Tibial artery (tissue), 4 donors: ENCODE measurements around the gene SPATC1L.

Experiments
- DNase-seq, 2 donors: peaks; one replicate each; pipeline ENCODE4 v3.0.0-alpha.2; 2019
- H3K27ac ChIP-seq, 2 donors: fragments of 200-600 bp; sonication (generic) in 1 of 2; 1 replicate in 1 of 2; 2 replicates in 1 of 2; pipeline ENCODE4 v1.5.1; 2018 to 2019; ENCODE audit warnings: mild to moderate bottlenecking in 1 of 2
- H3K27me3 ChIP-seq, 2 donors: fragments of 200-600 bp; sonication (generic) in 1 of 2; one replicate each; pipeline versions ENCODE4 v1.5.1 to v1.6.0; 2016 to 2019
- H3K36me3 ChIP-seq, 3 donors: fragments of 200-600 bp; sonication (generic) in 2 of 3; one replicate each; pipeline ENCODE4 v1.5.1; 2016 to 2019; ENCODE audit warnings: mild to moderate bottlenecking in 2 of 3
- H3K4me1 ChIP-seq, 4 donors: fragments of 200-600 bp; sonication (generic) in 2 of 4; 1 replicate in 3 of 4; 2 replicates in 1 of 4; pipeline ENCODE4 v1.5.1; 2016 to 2019
- H3K4me3 ChIP-seq, 2 donors: fragments of 200-600 bp; sonication (generic) in 1 of 2; 1 replicate in 1 of 2; 2 replicates in 1 of 2; pipeline ENCODE4 v1.5.1; 2018 to 2019; ENCODE audit warnings: mild to moderate bottlenecking in 2 of 2
- H3K9me3 ChIP-seq, 3 donors: fragments of 200-600 bp; sonication (generic) in 1 of 3; one replicate each; pipeline ENCODE4 v1.5.1; 2016 to 2019
- CTCF ChIP-seq, 2 experiments: fragments of 200-600 bp in 1 of 2; fragments of 450-650 bp in 1 of 2; IDR thresholded peaks; one replicate each; pipeline ENCODE4 v1.5.1; 2017 to 2019; ENCODE audit warnings: antibody characterized with exemption in 2 of 2, mild to moderate bottlenecking in 1 of 2, moderate library complexity in 1 of 2
- intact Hi-C: fragments of 100-400 bp; cut with DNase I; formaldehyde crosslinking; loops from one replicate; pipeline ENCODE4 v1.15.0; 2023; ENCODE audit warnings: low total_unique reads

Gene SPATC1L

DNA sequence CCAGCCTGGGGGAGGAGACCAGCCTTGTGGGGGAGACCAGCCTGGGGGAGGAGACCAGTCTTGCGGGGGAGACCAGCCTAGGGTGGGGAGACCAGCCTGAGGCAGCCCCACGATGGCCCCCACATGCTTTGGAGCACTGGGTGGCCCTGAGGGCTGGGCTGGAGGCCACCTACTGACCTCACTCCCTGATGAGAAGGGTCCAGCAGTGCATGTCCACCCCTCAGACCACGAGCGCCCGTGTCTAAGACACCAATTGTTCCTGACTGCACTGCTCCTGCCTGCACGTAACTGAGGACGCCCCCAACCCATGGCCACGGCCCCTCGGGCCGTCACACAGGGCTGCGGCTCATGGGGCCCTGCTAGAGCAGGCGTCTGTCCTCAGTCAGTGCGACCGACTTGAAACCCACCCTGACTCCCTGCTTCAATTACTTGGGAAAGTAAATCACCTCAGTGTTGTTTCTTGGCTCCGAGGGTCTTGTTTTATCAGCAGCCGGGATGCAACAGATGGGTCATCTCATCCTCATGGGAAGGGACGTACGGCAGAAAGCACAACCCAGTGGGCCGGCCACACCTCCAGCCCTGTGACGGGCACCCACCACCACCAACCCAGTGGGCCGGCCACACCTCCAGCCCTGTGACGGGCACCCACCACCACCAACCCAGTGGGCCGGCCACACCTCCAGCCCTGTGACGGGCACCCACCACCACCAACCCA, at the start of gene SPATC1L:
Gene SPATC1L (minus strand): TSS at position 550 of the 715 bp plus-strand sequence. CDS start 1,643 bp downstream, outside the sequence.
- H3K4me3 ChIP-seq, result peak within 1 kb of the TSS; percentile 37 to 58
- intact Hi-C loops, result no loop called here
- peaks cover 0 to 11% (median 4%) of the 10 kb centered on the region in 4 donors for H3K4me1 ChIP-seq
- H3K27ac ChIP-seq, result peak within 1 kb of the TSS; percentile 54 to 74
- H3K27me3 ChIP-seq, result peaks cover 0 to 7% of the 10 kb centered on the region in 2 donors
- peaks cover 0 to 13% (median 4%) of the 10 kb centered on the region in 3 donors for H3K36me3 ChIP-seq
- TF ChIP-seq CTCF (IDR thresholded peaks at IDR 0.05), result no peak
- peak in 1 of 2 donors; percentile 83 for DNase-seq
- H3K9me3 ChIP-seq, result no peaks in the 10 kb centered on the region

DNA sequence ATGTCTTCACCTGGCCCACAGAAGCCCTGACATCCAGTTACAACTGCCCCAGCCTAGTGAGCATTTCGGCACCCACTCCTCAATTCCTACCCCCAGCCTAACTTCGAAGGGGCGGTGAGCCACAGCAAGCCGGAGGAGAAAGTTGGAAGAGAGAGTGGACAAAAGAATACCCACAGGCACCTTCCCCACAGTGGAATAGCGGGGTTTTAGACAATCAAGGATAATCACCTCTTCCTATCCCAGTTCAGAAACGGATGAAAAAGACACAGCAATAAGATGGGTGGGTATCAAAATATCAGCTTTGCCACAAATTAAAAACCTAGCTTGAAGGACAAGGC, 45.6 kb upstream of the SPATC1L start:
- no peaks in the 10 kb centered on the region for H3K9me3 ChIP-seq
- peak overlapping the region; percentile 99 to 100 for H3K4me3 ChIP-seq
- TF ChIP-seq CTCF (IDR thresholded peaks at IDR 0.05), result no peak
- intact Hi-C loops, result loop anchor here (5.0 to 10.0 kb wide), 2 partner anchors 95 to 258 kb away; partner anchors contain the start of genes C21orf58 and PCNT
- peaks cover 0 to 35% (median 30%) of the 10 kb centered on the region in 4 donors for H3K4me1 ChIP-seq
- H3K27me3 ChIP-seq, result no peaks in the 10 kb centered on the region
- H3K36me3 ChIP-seq, result peaks cover 8 to 22% (median 16%) of the 10 kb centered on the region in 3 donors
- peak overlapping the region; percentile 88 to 92 for H3K27ac ChIP-seq
- no peak for DNase-seq

- peak overlapping the region; percentile 99 to 100 for H3K4me3 ChIP-seq
- peaks cover 0 to 39% (median 31%) of the 10 kb centered on the region in 4 donors for H3K4me1 ChIP-seq
- intact Hi-C loops, result loop anchor here (5.0 to 10.0 kb wide), 2 partner anchors 95 to 257 kb away; partner anchors contain the start of genes C21orf58 and PCNT
- DNase-seq, result no peak
- no peaks in the 10 kb centered on the region for H3K27me3 ChIP-seq
- peak overlapping the region; percentile 88 to 92 for H3K27ac ChIP-seq
- peaks cover 2 to 17% (median 11%) of the 10 kb centered on the region in 3 donors for H3K36me3 ChIP-seq
- peak; percentile 33 to 67 for TF ChIP-seq CTCF (IDR thresholded peaks at IDR 0.05)
- no peaks in the 10 kb centered on the region for H3K9me3 ChIP-seq
Observed at GRCh38 chr21:46229133-46229922, 45.1 kb upstream of the SPATC1L start.

GRCh38 chr21:46228345-46229051, 44.2 kb upstream of the SPATC1L start, which contains the start of gene LSS:
LSS (minus strand) TSS chr21:46228774; CDS start chr21:46228745, 29 bp downstream.
- intact Hi-C loops, result loop anchor here (5.0 to 10.0 kb wide), 2 partner anchors 96 to 256 kb away; partner anchors contain the start of genes C21orf58 and PCNT
- peak within 1 kb of the TSS; percentile 99 to 100 for H3K4me3 ChIP-seq
- H3K9me3 ChIP-seq, result no peaks in the 10 kb centered on the region
- peaks cover 0 to 15% (median 3%) of the 10 kb centered on the region in 3 donors for H3K36me3 ChIP-seq
- H3K27ac ChIP-seq, result peak within 1 kb of the TSS; percentile 94 to 96
- peak; percentile 97 to 99 for DNase-seq
- H3K27me3 ChIP-seq, result no peaks in the 10 kb centered on the region
- H3K4me1 ChIP-seq, result peaks cover 0 to 39% (median 31%) of the 10 kb centered on the region in 4 donors
- TF ChIP-seq CTCF (IDR thresholded peaks at IDR 0.05), result peak in 1 of 2 experiments; percentile 8

GRCh38 chr21:46227811-46228344, 43.6 kb upstream of the SPATC1L start:
- H3K27ac ChIP-seq, result peak overlapping the region; percentile 94 to 96
- no peak for DNase-seq
- H3K4me3 ChIP-seq, result peak overlapping the region; percentile 99 to 100
- peaks cover 0 to 39% (median 31%) of the 10 kb centered on the region in 4 donors for H3K4me1 ChIP-seq
- H3K36me3 ChIP-seq, result peaks cover 0 to 15% (median 3%) of the 10 kb centered on the region in 3 donors
- H3K27me3 ChIP-seq, result no peaks in the 10 kb centered on the region
- TF ChIP-seq CTCF (IDR thresholded peaks at IDR 0.05), result no peak
- no peaks in the 10 kb centered on the region for H3K9me3 ChIP-seq
- intact Hi-C loops, result loop anchor here (5.0 to 10.0 kb wide), 2 partner anchors 97 to 256 kb away; partner anchors contain the start of genes C21orf58 and PCNT
